MG63 (cell line): ENCODE results near the gene SLC7A1. TPM values are rescaled to one million over a fixed set of nuclear protein-coding genes. Genes with fewer than 3 reads are reported as not detected.

Source experiments
- DNase-seq: peaks from one replicate; pipeline ENCODE4 v3.0.0-alpha.2; 2020
- H3K27me3 ChIP-seq: fragments of 250-450 bp; sonication (Bioruptor Pico); 2 replicates; pipeline ENCODE4 v1.5.1; 2020; ENCODE audit warnings: mild to moderate bottlenecking, moderate library complexity
- H3K36me3 ChIP-seq: fragments of 250-450 bp; sonication (Bioruptor Pico); 2 replicates; pipeline ENCODE4 v1.5.1; 2020; ENCODE audit warnings: mild to moderate bottlenecking, moderate library complexity
- H3K4me3 ChIP-seq: fragments of 250-450 bp; sonication (Bioruptor Pico); 2 replicates; pipeline ENCODE4 v1.5.1; 2020; ENCODE audit warnings: mild to moderate bottlenecking, moderate library complexity
- H3K9me3 ChIP-seq: fragments of 250-450 bp; sonication (Bioruptor Pico); 2 replicates; pipeline ENCODE4 v1.5.1; 2020; ENCODE audit warnings: mild to moderate bottlenecking, moderate library complexity
- total RNA-seq: library from RNA; depleted of rRNA; stranded (reverse); fragments of >200 nt; shearing (Covaris generic); gene quantifications from 2 replicates; pipeline ENCODE4 v1.2.3, GENCODE V29; 2014; ENCODE audit warnings: low replicate concordance

Gene SLC7A1
- total RNA-seq, 1 experiment from 2014 or later, result 21.0 TPM

DNA sequence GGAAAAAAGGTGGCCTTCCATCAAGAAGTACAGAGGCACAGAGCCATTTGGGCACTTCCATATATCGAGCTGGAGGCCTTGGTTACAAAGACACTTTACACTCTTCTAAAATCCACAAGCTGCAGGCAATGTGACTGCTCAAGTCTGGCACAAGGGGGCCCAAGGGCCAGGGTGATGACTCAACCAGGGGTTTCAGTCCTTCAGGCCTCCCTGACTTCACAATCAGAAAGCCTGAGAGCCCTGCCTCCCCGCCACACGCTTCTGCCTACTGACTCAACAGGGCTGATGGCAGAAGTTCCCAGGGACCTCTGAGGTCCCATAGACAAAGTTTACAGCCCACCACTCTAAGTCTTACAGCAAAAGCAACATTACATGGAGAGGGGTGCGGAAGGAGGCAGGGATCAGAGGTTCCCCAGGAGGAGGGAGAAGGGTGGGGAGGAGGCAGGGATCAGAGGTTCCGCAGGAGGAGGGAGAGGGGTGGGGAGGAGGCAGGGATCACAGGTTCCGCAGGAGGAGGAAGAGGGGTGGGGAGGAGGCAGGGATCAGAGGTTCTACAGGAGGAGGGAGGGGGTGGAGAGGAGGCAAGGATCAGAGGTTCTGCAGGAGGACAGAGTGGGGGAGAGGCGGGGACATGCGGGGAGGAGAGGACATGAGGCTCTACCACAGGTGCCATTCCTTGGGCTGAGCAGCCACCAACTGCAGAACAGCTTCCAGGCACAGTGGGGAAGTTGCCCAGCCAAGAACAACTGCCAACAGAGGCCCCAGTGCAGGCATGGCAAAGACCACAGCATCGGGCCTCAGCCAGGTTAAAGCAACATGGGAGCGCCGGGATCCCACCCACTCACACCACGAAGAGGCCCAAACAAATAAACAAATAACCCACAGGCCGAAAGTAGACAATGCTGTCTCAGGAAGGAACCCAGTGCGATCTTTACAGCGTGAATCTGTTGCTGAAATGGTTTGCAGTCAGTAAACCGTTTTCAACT is 52.0 kb downstream of the SLC7A1 start:
- Histone ChIP-seq H3K9me3 (no peaks in the 10 kb centered on the region), H3K36me3 (peaks cover 46% of the 10 kb centered on the region), H3K4me3 (no peak overlapping the region), H3K27me3 (no peaks in the 10 kb centered on the region)
- peak; percentile 83 for DNase-seq

DNA sequence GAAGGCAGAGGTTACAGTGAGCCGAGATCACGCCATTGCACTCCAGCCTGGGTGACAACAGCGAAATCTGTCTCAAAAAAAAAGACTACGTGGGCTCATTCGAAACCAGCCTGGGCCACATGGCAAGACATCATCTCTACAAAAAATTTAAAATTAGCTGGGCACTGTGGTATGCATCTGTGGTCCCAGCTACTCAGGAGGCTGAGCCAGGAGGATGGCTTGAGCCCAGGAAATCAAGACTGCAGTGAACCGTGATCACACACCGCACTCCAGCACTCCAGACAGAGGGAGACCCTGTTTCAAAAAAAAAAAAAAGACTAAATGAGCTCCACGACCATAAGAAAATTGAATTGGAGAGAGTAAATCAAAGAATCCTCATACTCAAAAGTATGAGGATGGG is 53.1 kb downstream of the SLC7A1 start:
- peak; percentile 52 for DNase-seq
- Histone ChIP-seq H3K27me3 (no peaks in the 10 kb centered on the region), H3K9me3 (no peaks in the 10 kb centered on the region), H3K4me3 (no peak overlapping the region), H3K36me3 (peaks cover 41% of the 10 kb centered on the region)

DNA sequence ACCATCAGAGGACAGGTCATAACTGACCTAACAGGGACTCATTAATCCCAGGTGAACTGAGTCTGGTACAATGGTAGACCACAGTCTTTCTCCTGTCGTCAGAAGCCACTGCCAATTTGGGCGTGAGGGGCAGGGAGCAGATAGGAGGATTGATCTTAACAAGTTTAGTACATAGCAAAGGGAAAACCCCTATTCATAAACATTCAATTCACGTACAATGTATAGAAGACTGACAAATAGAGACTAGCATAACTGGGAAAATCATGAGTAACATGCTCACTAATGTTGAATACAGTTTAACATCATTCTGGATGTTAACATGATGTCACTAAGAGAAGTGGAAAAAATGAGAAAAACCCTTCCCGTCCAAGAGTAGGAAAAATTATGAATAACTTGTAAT is 54.1 kb downstream of the SLC7A1 start:
- H3K9me3 ChIP-seq, result no peaks in the 10 kb centered on the region
- H3K4me3 ChIP-seq, result no peak overlapping the region
- H3K36me3 ChIP-seq, result peaks cover 45% of the 10 kb centered on the region
- DNase-seq, result no peak
- no peaks in the 10 kb centered on the region for H3K27me3 ChIP-seq

DNA sequence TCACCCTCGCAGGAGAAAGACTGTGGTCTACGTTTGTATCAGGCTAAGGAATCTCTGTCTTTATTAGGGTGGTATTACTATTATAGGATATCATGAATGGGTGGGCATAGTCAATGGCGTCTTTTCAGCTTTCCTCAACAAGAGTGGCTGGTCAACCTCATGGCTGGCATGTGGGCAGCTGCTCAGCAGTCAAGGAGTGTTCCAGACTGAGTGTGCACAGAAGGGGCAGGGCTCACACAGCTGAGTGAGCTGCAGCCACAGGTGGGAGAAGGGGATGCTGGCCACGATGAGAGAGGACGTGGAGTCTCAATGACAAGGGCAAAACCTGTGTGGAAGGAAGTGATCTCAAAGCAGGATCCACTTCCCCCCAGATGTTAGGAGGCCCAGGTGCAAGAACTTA is 54.7 kb downstream of the SLC7A1 start:
- no peak for DNase-seq
- H3K36me3 ChIP-seq, result peaks cover 50% of the 10 kb centered on the region
- no peak overlapping the region for H3K4me3 ChIP-seq
- H3K9me3 ChIP-seq, result no peaks in the 10 kb centered on the region
- H3K27me3 ChIP-seq, result no peaks in the 10 kb centered on the region

DNA sequence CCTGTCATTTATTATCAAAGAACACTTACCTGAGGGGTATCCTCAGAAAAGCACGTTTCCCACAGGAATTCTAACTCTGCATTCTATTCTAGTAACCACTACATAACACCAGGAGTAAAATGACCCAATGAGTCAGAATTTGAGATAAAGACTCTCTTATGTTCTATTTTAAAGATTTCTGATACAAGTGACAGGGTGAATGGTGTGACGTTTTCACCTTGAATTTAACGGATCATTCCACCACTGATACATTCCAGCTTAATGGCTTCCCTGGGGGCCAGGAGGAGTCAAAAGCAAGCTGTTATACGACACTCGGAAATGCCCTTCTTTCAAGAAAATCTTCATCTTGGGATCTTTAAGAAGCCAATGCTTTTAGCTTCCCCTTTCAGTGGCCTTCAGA is 55.2 kb downstream of the SLC7A1 start:
- Histone ChIP-seq H3K27me3 (no peaks in the 10 kb centered on the region), H3K36me3 (peaks cover 50% of the 10 kb centered on the region), H3K4me3 (no peak overlapping the region), H3K9me3 (no peaks in the 10 kb centered on the region)
- no peak for DNase-seq

DNA sequence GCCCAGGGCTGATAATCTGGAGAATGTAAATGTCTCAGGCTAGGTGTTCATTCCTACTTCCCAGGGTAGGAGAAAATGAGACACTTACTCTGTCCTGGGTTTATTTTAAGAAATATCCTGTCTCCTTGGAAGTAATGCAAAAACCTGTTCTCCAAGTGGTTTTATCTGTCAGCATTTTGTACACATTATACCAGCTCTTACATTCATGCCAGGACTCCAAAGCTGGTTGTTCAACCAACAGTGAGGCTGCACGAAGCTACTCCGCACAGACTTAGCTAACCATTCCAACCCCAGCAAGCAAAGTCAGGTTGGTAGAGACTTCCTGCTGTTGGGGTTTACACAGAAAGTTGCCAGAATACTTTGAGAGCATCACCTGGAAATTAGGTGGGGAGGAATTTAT is 55.6 kb downstream of the SLC7A1 start:
- no peak for DNase-seq
- Histone ChIP-seq H3K27me3 (no peaks in the 10 kb centered on the region), H3K9me3 (no peaks in the 10 kb centered on the region), H3K36me3 (peaks cover 52% of the 10 kb centered on the region), H3K4me3 (no peak overlapping the region)

DNA sequence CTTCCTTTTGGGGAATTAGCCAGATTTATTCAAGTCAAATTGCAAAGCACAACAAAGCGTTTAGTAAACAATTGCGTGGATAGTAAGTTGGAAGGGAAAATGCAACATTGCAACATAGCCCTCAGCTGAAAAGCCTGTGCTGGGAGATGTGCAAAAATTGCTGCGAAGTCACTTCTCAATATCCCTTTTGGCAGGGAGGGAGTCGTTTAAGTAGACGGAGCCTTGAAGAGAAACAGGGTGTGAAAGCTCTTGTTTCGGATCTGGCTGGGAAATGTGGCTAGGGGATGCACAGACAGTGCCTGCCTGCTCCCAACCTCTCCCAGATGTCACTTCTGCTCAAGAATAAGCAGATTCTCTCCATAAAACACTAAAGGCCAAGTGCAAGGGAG is 56.8 kb downstream of the SLC7A1 start:
- no peak for DNase-seq
- H3K4me3 ChIP-seq, result no peak overlapping the region
- no peaks in the 10 kb centered on the region for H3K9me3 ChIP-seq
- H3K27me3 ChIP-seq, result no peaks in the 10 kb centered on the region
- peaks cover 58% of the 10 kb centered on the region for H3K36me3 ChIP-seq

DNA sequence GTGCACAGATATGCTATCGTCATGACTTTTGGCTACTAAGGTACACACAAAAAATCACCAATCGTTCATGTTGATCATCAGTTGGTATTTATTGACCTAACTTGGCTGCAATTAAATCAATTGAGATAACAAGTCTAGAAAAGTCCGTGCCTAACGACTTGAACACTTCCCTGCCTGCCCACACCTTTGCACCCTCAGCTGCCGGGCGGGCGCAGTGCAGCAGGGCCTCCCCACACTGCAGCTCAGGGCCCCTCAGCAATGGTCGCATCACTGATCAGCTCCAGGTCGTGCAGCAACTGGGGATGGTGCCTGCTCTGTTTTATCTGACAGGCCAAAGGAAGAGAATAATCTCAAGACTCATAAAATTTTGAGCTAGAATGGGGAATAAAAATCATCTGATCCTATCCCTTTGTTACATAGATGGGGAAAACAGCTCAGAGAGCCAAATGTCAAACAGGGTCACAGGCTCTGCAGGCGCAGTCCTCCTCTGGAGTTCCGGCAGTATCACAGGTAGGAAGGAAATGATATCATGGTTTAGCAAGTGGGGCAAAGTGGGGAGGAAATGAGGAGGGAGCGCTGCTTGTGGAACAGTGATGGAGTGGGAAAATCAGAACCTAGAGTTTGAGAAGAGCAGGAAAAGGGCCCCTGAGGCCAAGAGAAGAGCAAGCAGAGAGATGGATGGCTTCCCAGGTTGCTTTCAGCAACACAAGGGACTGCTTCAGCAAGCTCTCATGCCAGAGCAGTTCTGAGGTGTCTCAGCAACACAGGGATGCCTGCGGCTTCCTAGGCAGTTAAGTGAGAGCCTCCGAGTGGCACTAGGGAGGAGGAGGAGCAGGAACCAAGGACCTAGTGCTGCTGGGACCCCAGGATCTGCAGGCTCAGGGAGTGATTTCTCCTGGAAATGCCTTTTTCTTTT is 57.5 kb downstream of the SLC7A1 start:
- DNase-seq, result no peak
- no peaks in the 10 kb centered on the region for H3K9me3 ChIP-seq
- no peaks in the 10 kb centered on the region for H3K27me3 ChIP-seq
- H3K36me3 ChIP-seq, result peaks cover 63% of the 10 kb centered on the region
- no peak overlapping the region for H3K4me3 ChIP-seq

DNA sequence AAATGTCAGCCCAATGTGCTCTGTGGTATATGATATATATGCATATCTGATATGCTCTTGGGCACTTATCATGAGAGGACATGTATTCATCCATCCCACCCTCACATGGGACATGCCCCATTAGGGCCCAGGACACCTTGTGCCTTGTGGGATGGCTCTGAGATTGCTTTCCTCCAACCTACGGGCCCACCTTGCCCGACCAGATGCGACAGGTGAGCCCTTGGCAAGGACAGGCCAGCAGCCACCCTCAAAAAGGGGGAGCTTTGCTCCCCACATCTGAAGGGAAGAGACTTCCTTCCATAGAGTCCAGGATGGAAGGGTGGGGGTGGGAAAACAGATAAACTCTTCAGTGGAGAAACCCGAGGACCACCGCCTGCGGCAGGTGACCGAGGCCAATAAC is 58.6 kb downstream of the SLC7A1 start:
- no peaks in the 10 kb centered on the region for H3K27me3 ChIP-seq
- no peak overlapping the region for H3K4me3 ChIP-seq
- no peak for DNase-seq
- H3K36me3 ChIP-seq, result peaks cover 67% of the 10 kb centered on the region
- no peaks in the 10 kb centered on the region for H3K9me3 ChIP-seq

DNA sequence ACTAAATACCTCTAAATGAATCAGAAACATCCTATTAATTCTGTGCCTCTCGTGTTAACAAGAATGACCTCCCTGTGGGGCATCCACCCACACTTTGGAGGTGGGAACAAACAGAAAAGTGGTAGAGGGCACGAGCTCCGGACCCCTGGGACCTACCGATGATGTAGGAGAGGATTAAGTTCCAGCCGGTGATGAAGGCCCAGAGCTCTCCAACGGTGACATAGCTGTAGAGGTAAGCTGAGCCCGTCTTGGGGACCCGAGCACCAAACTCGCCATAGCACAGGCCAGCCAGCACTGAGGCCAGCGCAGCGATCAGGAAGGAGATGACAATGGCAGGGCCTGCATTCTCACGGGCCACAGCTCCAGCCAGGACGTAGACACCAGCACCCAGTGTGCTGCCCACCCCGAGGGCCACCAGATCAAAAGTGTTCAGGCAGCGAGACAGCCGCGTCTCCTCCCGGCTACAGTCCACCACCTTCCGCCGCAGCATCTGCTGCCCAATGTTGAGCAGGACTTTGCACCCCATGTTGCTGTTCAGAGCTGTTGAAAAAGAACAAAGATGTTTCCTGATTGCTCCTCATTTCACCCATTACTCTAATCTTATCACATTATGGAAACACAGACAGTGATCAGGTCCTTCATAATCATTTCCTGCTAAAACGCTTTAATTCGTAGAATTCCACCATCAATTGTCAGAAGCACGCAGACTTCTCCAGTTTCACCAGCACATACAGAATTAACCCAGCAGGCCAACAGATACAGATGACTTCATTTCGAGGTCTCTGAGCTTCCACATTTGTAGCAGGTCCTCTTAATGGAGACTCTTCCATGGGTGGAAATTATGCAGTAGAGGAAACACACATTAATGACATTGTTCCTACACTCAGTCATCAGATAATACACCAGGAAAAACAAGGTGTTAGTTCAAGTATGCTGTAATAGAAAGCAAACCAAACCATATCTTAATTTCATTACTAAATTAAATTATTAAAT is 59.5 kb downstream of the SLC7A1 start:
- no peak overlapping the region for H3K4me3 ChIP-seq
- no peaks in the 10 kb centered on the region for H3K27me3 ChIP-seq
- no peaks in the 10 kb centered on the region for H3K9me3 ChIP-seq
- DNase-seq, result no peak
- H3K36me3 ChIP-seq, result peaks cover 74% of the 10 kb centered on the region

DNA sequence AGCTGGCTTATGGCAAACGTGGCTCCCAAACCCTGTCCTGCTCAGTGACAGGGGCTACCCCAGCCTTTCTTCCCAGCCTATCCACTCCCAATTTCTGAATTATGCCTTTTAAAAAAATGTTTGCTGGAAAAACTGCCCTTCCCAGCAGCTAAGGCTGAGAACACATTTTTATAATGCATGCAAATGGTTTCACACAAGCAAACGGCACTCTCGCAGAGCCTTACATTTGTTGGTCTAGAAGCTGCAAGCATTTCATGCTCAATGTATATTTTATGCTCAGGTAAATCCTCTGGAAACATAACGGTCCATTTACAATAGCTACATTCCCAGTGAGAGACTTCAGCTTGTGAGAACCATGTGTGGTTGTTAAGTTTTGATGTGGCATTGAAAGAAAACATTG is 61.4 kb downstream of the SLC7A1 start:
- Histone ChIP-seq H3K4me3 (no peak overlapping the region), H3K36me3 (peaks cover 76% of the 10 kb centered on the region), H3K27me3 (no peaks in the 10 kb centered on the region), H3K9me3 (no peaks in the 10 kb centered on the region)
- DNase-seq, result no peak

DNA sequence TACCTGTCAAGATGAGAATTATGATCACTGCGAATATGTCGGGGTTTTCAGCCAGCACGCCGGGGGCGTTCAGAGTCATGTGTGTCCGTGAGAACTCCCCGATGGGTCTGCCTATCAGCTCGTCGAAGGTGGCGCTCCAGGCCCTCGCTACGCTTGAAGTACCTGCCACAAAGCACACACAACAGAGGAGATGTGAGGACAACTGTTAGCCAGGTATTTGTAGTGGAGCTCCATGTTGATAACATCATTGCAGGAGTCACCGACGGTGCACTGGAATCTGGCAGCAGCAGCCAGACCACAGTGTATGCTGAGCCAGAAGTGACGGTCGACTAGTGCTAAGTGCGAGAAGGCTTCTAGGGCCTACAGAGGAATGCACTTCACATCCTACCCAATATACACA is 62.7 kb downstream of the SLC7A1 start:
- Histone ChIP-seq H3K4me3 (no peak overlapping the region), H3K9me3 (no peaks in the 10 kb centered on the region), H3K27me3 (no peaks in the 10 kb centered on the region), H3K36me3 (peaks cover 84% of the 10 kb centered on the region)
- no peak for DNase-seq

DNA sequence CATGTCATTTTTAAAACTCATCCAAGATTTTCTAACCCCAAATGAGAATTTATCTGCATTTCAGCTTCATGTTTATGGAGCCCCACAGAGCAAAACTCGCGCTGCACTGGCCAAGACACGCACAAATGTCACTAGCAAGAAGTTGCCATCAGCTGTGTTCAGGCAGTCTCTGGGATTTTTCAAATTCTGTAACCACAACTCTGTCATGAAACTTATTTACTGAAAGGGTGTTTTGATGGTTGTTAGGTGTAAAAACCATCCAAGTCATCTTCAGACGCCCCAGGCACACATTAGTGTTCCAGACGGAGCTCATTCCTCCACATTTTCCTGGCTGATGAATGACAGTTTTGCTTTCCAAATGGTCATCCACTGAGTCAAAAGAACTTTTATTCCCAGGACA is 63.4 kb downstream of the SLC7A1 start:
- peaks cover 90% of the 10 kb centered on the region for H3K36me3 ChIP-seq
- H3K4me3 ChIP-seq, result no peak overlapping the region
- H3K9me3 ChIP-seq, result no peaks in the 10 kb centered on the region
- H3K27me3 ChIP-seq, result no peaks in the 10 kb centered on the region
- no peak for DNase-seq

DNA sequence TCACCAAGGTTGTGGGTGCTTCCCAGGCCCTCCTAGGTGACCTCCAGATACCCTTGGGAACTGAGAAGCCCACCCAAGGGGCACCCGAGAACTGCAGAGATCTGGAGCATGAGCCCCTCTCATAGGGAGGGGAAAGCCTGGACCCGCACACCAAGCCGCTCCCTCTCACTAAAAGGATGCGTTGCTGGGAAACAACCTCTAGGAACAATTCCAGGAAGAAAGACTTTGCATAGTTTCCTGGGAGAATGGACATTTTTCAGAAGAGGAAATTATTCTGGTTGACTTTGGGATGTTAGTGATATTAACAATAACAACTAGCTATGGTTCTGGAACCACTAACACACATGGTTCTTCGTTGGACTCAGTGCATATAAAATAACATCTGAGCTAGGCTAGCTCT is 64.6 kb downstream of the SLC7A1 start:
- no peaks in the 10 kb centered on the region for H3K9me3 ChIP-seq
- H3K27me3 ChIP-seq, result no peaks in the 10 kb centered on the region
- H3K4me3 ChIP-seq, result no peak overlapping the region
- no peak for DNase-seq
- H3K36me3 ChIP-seq, result peaks cover 92% of the 10 kb centered on the region

DNA sequence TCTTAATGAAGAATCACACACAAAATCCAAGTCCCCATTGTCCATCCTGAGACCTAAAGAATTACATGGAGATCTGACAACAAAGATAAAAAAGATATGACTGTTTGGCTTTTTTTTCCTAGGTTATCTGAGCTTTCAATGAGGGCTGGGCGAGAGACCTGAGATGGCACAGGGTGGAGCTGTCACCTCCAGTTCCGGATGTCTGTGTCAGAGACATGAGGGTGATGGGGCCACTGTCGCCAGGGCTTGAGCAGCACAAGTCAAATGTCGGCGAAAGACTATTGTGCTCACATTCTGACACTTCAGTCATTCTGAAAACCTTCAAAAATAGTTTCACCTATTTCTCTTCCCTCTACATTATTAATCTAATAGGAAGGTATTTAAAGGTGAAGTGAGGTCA is 65.7 kb downstream of the SLC7A1 start:
- Histone ChIP-seq H3K36me3 (peaks cover 94% of the 10 kb centered on the region), H3K4me3 (no peak overlapping the region), H3K9me3 (no peaks in the 10 kb centered on the region), H3K27me3 (no peaks in the 10 kb centered on the region)
- no peak for DNase-seq

DNA sequence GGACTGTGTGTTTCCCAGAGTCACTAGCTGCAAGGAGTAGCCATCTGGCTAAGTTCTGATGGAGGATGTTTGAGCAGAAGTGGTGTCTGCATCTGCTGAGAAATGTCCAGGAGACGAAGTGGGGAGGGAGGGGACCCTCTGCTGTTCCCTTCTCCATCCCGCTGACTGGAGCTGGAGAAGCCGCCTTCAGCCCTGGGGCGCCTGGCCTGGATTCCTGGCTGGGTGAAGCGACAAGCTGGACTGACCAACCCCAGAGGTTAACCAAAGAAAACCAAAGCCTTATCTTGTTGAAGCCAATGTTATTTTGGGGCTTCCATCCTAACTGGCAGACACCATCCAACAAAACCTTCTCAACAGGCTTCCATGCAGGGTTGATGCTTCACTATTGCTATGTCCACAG is 67.6 kb downstream of the SLC7A1 start:
- Histone ChIP-seq H3K27me3 (no peaks in the 10 kb centered on the region), H3K36me3 (peaks cover 94% of the 10 kb centered on the region), H3K4me3 (no peak overlapping the region), H3K9me3 (no peaks in the 10 kb centered on the region)
- no peak for DNase-seq
